Thyroid gland (tissue), 4 donors: ENCODE measurements around the gene CCDC195.

Experiments used
- CTCF ChIP-seq, 6 experiments: fragments of 200-600 bp in 3 of 6; fragments of 450-650 bp in 3 of 6; sonication (generic) in 3 of 6; IDR thresholded peaks; one replicate each; pipeline ENCODE4 v1.5.1; 2016 to 2019; ENCODE audit warnings: antibody characterized with exemption in 6 of 6, mild to moderate bottlenecking in 2 of 6, inconsistent platforms in 1 of 6, moderate library complexity in 1 of 6
- POLR2A ChIP-seq, 2 donors: fragments of 450-650 bp; IDR thresholded peaks; one replicate each; pipeline ENCODE4 v1.6.1; 2017; ENCODE audit warnings: antibody characterized with exemption in 2 of 2, mild to moderate bottlenecking in 2 of 2, moderate library complexity in 1 of 2

- no peak for TF ChIP-seq POLR2A (IDR thresholded peaks at IDR 0.05)
- TF ChIP-seq CTCF (IDR thresholded peaks at IDR 0.05), result no peak
Observed at GRCh38 chr2:224722250-224722649, 6.1 kb upstream of the CCDC195 start.
